Measurements from ENCODE around the gene ZKSCAN5.
A peak's percentile ranks its signal among the peaks of the same experiment; 100 is the strongest.

ZKSCAN5 gene

GRCh38 chr7:99459087-99459486 lies 45.4 kb upstream of the ZKSCAN5 start:
- no peak overlapping the region for H3K9ac ChIP-seq (ENCODE audit: low read length)
- H3K4ac ChIP-seq (ENCODE audit: low read depth, low read length): no peak overlapping the region
- no peak overlapping the region for H3K56ac ChIP-seq (ENCODE audit: low read length)
- H2AK5ac ChIP-seq (ENCODE audit: low read length): no peak overlapping the region
- no CpG with 5 or more reads among the region's 8 CpGs for WGBS (ENCODE audit: extremely low coverage, insufficient coverage, low lambda C conversion rate)
- H3K79me2 ChIP-seq (ENCODE audit: control insufficient read depth, insufficient read depth, low read length): peaks cover 35% of the 10 kb centered on the region
- DNase-seq: peak; percentile 58
- no peak overlapping the region for H2BK15ac ChIP-seq (replicated peaks; ENCODE audit: low read depth)
- H3K18ac ChIP-seq (ENCODE audit: low read length): no peak overlapping the region
- no peak overlapping the region for H2BK5ac ChIP-seq (ENCODE audit: low read length)
- H3K4me3 ChIP-seq (ENCODE audit: low read length): no peak overlapping the region
- no peak overlapping the region for H4K8ac ChIP-seq (ENCODE audit: low read depth, low read length)
- H3K27me3 ChIP-seq (ENCODE audit: insufficient read depth, low read length, poor library complexity): no peaks in the 10 kb centered on the region
- H3K23ac ChIP-seq (ENCODE audit: low read length): no peak overlapping the region
- H3K4me2 ChIP-seq (ENCODE audit: low read length): no peak overlapping the region
- no peaks in the 10 kb centered on the region for H3K4me1 ChIP-seq (ENCODE audit: control insufficient read depth, low read depth, low read length)
- peaks cover 21% of the 10 kb centered on the region for H3K79me1 ChIP-seq (ENCODE audit: low read length)
- H3K36me3 ChIP-seq (ENCODE audit: control insufficient read depth, insufficient read depth, low read length): peaks cover 16% of the 10 kb centered on the region
- no peak overlapping the region for H4K5ac ChIP-seq (ENCODE audit: low read length)
- no peak overlapping the region for H2BK120ac ChIP-seq (ENCODE audit: low read depth, low read length)
- no peak overlapping the region for H3K27ac ChIP-seq (ENCODE audit: low read depth, low read length)

- Histone ChIP-seq H4K5ac (ENCODE audit: low read length) (no peak overlapping the region), H3K4ac (ENCODE audit: low read depth, low read length) (no peak overlapping the region), H2BK120ac (ENCODE audit: low read depth, low read length) (no peak overlapping the region), H2BK5ac (ENCODE audit: low read length) (no peak overlapping the region), H3K4me1 (ENCODE audit: control insufficient read depth, low read depth, low read length) (peaks cover 2% of the 10 kb centered on the region), H3K56ac (ENCODE audit: low read length) (no peak overlapping the region), H2BK15ac (replicated peaks; ENCODE audit: low read depth) (no peak overlapping the region), H2AK5ac (ENCODE audit: low read length) (no peak overlapping the region), H3K4me3 (ENCODE audit: low read length) (no peak overlapping the region), H3K9ac (ENCODE audit: low read length) (no peak overlapping the region), H3K36me3 (ENCODE audit: control insufficient read depth, insufficient read depth, low read length) (peaks cover 16% of the 10 kb centered on the region), H3K23ac (ENCODE audit: low read length) (no peak overlapping the region), H3K79me2 (ENCODE audit: control insufficient read depth, insufficient read depth, low read length) (peaks cover 47% of the 10 kb centered on the region), H3K27ac (ENCODE audit: low read depth, low read length) (no peak overlapping the region), H3K4me2 (ENCODE audit: low read length) (no peak overlapping the region), H4K8ac (ENCODE audit: low read depth, low read length) (no peak overlapping the region), H3K79me1 (ENCODE audit: low read length) (peaks cover 27% of the 10 kb centered on the region), H3K18ac (ENCODE audit: low read length) (no peak overlapping the region), H3K27me3 (ENCODE audit: insufficient read depth, low read length, poor library complexity) (no peaks in the 10 kb centered on the region)
- DNase-seq: no peak
- WGBS (ENCODE audit: extremely low coverage, insufficient coverage, low lambda C conversion rate): no CpG with 5 or more reads among the region's 11 CpGs
Measured at GRCh38 chr7:99460651-99461050, 43.8 kb upstream of the ZKSCAN5 start.

GRCh38 chr7:99461221-99461620 lies 43.2 kb upstream of the ZKSCAN5 start:
- no peak overlapping the region for H3K56ac ChIP-seq (ENCODE audit: low read length)
- H2BK15ac ChIP-seq (replicated peaks; ENCODE audit: low read depth): no peak overlapping the region
- no peak overlapping the region for H3K4ac ChIP-seq (ENCODE audit: low read depth, low read length)
- H3K4me3 ChIP-seq (ENCODE audit: low read length): no peak overlapping the region
- H3K79me2 ChIP-seq (ENCODE audit: control insufficient read depth, insufficient read depth, low read length): peaks cover 50% of the 10 kb centered on the region
- no peak overlapping the region for H3K23ac ChIP-seq (ENCODE audit: low read length)
- H3K18ac ChIP-seq (ENCODE audit: low read length): no peak overlapping the region
- DNase-seq: no peak
- no peak overlapping the region for H4K5ac ChIP-seq (ENCODE audit: low read length)
- H3K4me1 ChIP-seq (ENCODE audit: control insufficient read depth, low read depth, low read length): peaks cover 2% of the 10 kb centered on the region
- H3K27me3 ChIP-seq (ENCODE audit: insufficient read depth, low read length, poor library complexity): no peaks in the 10 kb centered on the region
- no peak overlapping the region for H4K8ac ChIP-seq (ENCODE audit: low read depth, low read length)
- no peak overlapping the region for H2AK5ac ChIP-seq (ENCODE audit: low read length)
- no CpG with 5 or more reads among the region's 2 CpGs for WGBS (ENCODE audit: extremely low coverage, insufficient coverage, low lambda C conversion rate)
- no peak overlapping the region for H3K9ac ChIP-seq (ENCODE audit: low read length)
- no peak overlapping the region for H2BK120ac ChIP-seq (ENCODE audit: low read depth, low read length)
- peaks cover 16% of the 10 kb centered on the region for H3K36me3 ChIP-seq (ENCODE audit: control insufficient read depth, insufficient read depth, low read length)
- no peak overlapping the region for H2BK5ac ChIP-seq (ENCODE audit: low read length)
- H3K27ac ChIP-seq (ENCODE audit: low read depth, low read length): no peak overlapping the region
- H3K79me1 ChIP-seq (ENCODE audit: low read length): peaks cover 28% of the 10 kb centered on the region
- H3K4me2 ChIP-seq (ENCODE audit: low read length): no peak overlapping the region

GRCh38 chr7:99465421-99465768 lies 39.1 kb upstream of the ZKSCAN5 start:
- no peak overlapping the region for H4K8ac ChIP-seq (ENCODE audit: low read depth, low read length)
- no peak overlapping the region for H2BK5ac ChIP-seq (ENCODE audit: low read length)
- peak overlapping the region; percentile 60 for H3K4ac ChIP-seq (ENCODE audit: low read depth, low read length)
- H2AK5ac ChIP-seq (ENCODE audit: low read length): peak overlapping the region; percentile 15
- H2BK120ac ChIP-seq (ENCODE audit: low read depth, low read length): no peak overlapping the region
- peak overlapping the region; percentile 80 for H3K4me3 ChIP-seq (ENCODE audit: low read length)
- H3K23ac ChIP-seq (ENCODE audit: low read length): peak overlapping the region; percentile 11
- no peaks in the 10 kb centered on the region for H3K27me3 ChIP-seq (ENCODE audit: insufficient read depth, low read length, poor library complexity)
- H2BK15ac ChIP-seq (replicated peaks; ENCODE audit: low read depth): no peak overlapping the region
- H3K79me1 ChIP-seq (ENCODE audit: low read length): peaks cover 23% of the 10 kb centered on the region
- peaks cover 44% of the 10 kb centered on the region for H3K79me2 ChIP-seq (ENCODE audit: control insufficient read depth, insufficient read depth, low read length)
- DNase-seq: no peak
- H3K4me2 ChIP-seq (ENCODE audit: low read length): peak overlapping the region; percentile 97
- no peak overlapping the region for H3K27ac ChIP-seq (ENCODE audit: low read depth, low read length)
- peaks cover 7% of the 10 kb centered on the region for H3K36me3 ChIP-seq (ENCODE audit: control insufficient read depth, insufficient read depth, low read length)
- H4K5ac ChIP-seq (ENCODE audit: low read length): no peak overlapping the region
- peak overlapping the region; percentile 99 for H3K56ac ChIP-seq (ENCODE audit: low read length)
- peaks cover 2% of the 10 kb centered on the region for H3K4me1 ChIP-seq (ENCODE audit: control insufficient read depth, low read depth, low read length)
- no peak overlapping the region for H3K18ac ChIP-seq (ENCODE audit: low read length)
- peak overlapping the region; percentile 99 for H3K9ac ChIP-seq (ENCODE audit: low read length)
- no CpG with 5 or more reads among the region's 9 CpGs for WGBS (ENCODE audit: extremely low coverage, insufficient coverage, low lambda C conversion rate)

- Histone ChIP-seq H3K79me2 (ENCODE audit: control insufficient read depth, insufficient read depth, low read length) (peaks cover 25% of the 10 kb centered on the region), H3K27ac (ENCODE audit: low read depth, low read length) (no peak overlapping the region), H3K4me3 (ENCODE audit: low read length) (no peak overlapping the region), H2BK5ac (ENCODE audit: low read length) (no peak overlapping the region), H3K4me1 (ENCODE audit: control insufficient read depth, low read depth, low read length) (peaks cover 2% of the 10 kb centered on the region), H2BK120ac (ENCODE audit: low read depth, low read length) (no peak overlapping the region), H3K18ac (ENCODE audit: low read length) (no peak overlapping the region), H3K23ac (ENCODE audit: low read length) (no peak overlapping the region), H3K56ac (ENCODE audit: low read length) (no peak overlapping the region), H3K27me3 (ENCODE audit: insufficient read depth, low read length, poor library complexity) (no peaks in the 10 kb centered on the region), H2AK5ac (ENCODE audit: low read length) (no peak overlapping the region), H3K4ac (ENCODE audit: low read depth, low read length) (no peak overlapping the region), H3K79me1 (ENCODE audit: low read length) (peaks cover 15% of the 10 kb centered on the region), H3K36me3 (ENCODE audit: control insufficient read depth, insufficient read depth, low read length) (peaks cover 1% of the 10 kb centered on the region), H4K8ac (ENCODE audit: low read depth, low read length) (no peak overlapping the region), H3K4me2 (ENCODE audit: low read length) (no peak overlapping the region), H2BK15ac (replicated peaks; ENCODE audit: low read depth) (no peak overlapping the region), H3K9ac (ENCODE audit: low read length) (no peak overlapping the region), H4K5ac (ENCODE audit: low read length) (no peak overlapping the region)
- WGBS (ENCODE audit: extremely low coverage, insufficient coverage, low lambda C conversion rate): no CpG with 5 or more reads among the region's 29 CpGs
- DNase-seq: no peak
Measured at GRCh38 chr7:99468336-99468918, 36.0 kb upstream of the ZKSCAN5 start.
